GM19099 (cell line): ENCODE data around the gene SIT1.

ENCODE experiments used
- POLR2A ChIP-seq: IDR thresholded peaks from 3 replicates; pipeline ENCODE4 v1.6.1; 2011; ENCODE audit warnings: low read depth; ENCODE audit not compliant: insufficient read length; ENCODE audit errors: extremely low read depth

Gene SIT1

DNA sequence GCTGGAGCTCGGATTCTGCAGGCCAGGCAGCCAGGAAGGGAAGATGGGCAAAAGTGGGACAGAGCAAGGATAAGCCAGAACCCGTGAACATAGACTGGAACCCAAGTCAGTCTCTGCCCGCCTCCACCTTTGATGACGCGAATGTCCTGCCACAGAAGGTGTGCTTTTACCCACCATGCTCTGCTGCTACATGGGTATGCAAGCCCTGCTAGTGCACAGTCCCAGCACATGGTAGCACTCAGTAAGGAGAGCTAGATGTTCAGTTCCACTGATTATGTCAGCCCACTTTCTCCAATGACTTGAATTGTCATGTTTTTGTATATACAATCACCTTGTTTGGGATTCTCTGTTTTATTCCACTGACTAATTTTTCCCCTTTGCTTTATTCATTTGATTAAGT is 21.1 kb downstream of the SIT1 start:
- TF ChIP-seq POLR2A = no peak

DNA sequence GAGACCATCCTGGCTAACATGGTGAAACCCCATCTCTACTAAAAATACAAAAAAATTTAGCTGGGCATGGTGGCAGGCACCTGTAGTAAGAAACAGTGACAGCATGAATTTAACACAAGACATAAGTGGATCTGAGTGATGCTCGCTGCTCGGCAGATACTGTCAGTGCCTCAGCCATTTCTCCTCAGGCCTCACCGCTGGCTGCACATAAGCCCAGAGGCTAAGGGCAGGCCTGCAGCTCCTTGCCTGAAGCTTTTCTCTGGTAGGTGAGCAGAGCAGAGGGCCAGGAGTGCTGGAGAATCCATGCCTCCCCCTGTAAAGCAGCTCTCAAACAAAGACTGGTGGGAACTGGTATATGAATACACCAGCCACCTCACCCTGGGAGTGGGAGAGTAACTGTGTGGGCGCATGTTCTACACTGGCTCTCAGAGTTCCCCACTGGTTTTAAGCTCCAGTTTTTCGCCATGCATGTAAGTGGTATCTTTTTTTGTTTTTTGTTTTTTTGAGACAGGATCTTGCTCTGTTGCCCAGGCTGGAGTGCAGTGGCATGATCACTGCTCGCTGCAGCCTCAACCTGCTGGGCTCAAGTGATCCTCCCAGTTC is 22.2 kb downstream of the SIT1 start:
- TF ChIP-seq POLR2A = no peak

DNA sequence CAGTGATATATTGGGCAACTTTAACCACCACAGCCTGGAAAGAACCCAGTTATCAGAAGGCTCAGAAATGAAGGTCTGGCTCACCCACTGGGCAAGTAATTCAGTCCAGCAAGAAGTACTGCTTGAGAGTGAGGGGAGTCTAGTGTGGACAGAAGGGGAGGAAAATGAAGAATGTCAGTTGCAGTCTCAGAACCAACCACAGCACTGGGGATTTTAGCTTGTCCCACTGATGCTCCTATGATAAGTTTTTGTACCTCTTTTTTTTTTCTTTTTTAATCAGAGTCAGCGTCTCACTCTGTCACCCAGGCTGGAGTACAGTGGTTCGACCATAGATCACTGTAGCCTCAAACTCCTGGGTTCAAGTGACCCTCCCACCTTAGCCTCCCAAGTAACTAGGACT is 23.2 kb downstream of the SIT1 start:
- TF ChIP-seq POLR2A = no peak

DNA sequence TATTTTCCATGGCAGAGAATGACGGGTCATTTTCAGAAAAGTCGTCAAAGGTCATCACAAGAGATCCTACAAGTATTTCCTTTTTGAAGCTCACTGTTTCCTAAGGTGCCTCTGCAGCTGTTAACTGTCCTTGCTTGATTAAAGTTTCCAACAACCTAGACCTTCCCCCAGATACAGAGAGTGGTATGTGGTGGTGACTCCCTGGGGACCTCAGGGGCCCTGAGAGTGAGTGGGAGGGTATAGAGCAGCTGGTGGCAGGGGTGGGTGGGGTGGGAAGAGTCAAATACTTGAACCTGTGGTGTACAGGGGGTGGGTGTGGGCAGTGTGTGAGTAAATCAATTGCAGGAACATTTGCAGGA is 31.0 kb downstream of the SIT1 start:
- TF ChIP-seq POLR2A = no peak

DNA sequence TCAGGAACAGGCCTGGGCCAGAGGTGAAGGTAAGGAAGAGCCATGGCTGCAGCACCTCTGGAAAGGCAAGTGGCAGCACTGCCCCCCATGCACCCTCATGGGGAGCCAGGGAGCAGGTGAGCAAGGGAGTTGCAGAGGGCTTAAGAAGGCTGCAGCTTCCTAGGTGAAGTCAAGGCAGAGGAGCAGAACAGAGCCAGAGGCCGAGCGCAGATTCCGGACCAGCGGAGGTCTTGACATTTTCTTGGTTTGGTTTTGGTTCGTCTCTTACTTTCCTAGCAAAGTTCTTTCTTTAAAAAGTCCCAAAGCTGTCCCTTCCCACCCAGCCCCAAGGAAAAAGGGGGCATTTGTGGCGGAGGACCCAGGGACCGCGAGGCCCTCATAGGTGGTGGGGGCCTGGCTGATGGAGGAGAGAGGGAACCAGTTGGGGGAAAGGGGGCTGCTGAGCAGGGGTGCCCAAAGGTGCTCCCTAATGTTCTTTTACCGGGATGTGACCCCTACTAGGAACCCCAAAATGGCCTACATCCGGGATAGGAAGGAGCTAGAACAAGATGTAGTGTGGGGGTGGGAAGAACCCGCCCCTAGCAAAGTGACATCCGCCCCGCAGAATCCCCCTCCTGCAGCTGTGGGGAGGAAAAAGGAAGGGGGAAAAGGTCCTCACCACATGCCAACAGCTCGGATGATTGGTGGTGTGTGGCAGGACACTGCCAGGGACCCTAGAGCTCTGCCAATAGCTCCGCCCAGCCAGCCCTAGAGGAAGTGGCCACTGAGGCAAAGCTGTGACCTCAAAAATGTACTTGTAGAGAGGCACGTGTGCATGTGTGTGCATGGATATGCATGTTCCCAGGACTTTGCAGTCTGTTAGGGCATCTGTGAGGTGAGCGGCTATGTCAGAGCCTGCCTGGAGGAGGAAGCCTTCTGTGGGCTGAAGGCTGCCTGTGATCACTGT is 31.6 kb downstream of the SIT1 start:
- peak; percentile 59 for TF ChIP-seq POLR2A

DNA sequence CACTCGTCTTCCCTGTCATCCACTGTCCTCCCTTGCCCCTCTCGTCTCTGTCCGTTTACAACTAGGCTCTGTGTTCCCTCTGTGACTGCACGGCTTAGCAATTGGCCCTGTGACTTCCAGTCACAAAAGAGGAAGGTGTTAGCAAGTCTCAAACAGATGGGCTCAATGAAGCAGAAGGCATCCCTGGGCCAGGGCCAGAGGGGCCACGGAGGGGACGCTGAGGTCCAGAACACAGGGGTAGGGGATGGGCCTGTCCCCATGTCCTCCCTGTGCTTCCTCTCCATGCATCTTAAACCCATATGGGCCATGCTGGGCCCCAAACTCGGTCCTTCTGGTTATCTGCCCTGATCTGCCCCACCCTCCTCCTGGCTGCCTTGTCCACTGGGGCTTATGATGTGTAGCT is 32.4 kb downstream of the SIT1 start, which contains the start of gene CD72:
Gene CD72 (minus strand): TSS at position 89 of the 403 bp plus-strand sequence. CDS start 110 bp downstream, outside the sequence.
- TF ChIP-seq POLR2A = peak; percentile 49

DNA sequence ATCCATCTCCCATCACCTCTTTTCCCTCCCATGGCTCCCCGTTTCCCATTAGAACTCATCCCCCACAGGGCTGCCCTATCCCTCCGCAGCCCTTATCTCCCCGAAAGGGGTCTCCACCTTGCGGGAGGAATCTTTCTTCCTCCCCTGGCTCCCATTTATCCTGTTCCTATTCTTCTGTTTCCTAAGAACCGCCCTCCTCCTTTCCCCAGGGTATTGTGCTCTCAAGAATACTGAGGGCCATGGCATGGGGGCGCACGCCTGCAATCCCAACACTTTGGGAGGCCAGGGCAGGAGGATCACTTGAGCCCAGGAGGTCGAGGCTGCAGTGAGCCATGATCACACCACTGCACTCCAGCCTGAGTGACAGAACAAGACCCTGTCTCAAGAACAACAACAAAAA is 33.2 kb downstream of the SIT1 start:
- TF ChIP-seq POLR2A = no peak

DNA sequence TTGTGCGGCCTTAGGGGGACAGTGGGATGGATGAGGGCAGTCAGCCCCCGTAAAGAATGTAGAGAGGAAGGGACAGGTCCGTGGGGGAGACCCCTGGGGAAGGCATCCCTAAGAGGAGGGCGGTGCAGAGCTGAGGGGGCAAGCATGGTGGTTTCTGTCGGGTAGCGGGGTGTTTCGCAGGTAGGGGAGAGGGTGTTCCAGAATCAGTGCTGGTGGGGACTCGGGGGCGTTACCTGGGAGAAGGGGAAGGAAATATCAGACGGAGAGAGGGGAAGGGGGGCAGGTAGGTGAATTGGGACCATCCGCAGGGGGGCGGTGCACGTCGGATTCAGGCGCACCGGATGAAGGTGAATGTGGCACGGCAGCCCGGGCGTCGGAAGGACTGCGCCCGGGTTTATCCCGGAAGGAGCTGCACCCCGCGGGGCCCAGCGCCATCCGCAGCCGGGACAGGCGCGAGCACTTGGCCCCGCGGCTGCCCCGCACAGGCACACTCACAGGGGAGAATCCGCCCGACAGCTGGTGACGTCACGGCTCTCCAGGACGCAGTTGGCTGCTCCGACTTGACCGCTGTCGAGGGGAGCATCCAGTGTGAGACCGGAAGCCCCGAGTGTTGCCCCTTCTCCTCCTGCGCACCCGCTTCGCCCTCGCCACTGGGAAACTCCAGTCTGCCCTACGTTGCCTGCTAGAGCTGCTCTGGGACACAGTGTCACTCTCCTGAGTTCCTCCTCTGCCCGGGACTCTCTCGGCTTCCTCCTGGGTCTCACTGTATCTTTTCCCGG is 33.9 kb downstream of the SIT1 start:
- peak; percentile 77 for TF ChIP-seq POLR2A

DNA sequence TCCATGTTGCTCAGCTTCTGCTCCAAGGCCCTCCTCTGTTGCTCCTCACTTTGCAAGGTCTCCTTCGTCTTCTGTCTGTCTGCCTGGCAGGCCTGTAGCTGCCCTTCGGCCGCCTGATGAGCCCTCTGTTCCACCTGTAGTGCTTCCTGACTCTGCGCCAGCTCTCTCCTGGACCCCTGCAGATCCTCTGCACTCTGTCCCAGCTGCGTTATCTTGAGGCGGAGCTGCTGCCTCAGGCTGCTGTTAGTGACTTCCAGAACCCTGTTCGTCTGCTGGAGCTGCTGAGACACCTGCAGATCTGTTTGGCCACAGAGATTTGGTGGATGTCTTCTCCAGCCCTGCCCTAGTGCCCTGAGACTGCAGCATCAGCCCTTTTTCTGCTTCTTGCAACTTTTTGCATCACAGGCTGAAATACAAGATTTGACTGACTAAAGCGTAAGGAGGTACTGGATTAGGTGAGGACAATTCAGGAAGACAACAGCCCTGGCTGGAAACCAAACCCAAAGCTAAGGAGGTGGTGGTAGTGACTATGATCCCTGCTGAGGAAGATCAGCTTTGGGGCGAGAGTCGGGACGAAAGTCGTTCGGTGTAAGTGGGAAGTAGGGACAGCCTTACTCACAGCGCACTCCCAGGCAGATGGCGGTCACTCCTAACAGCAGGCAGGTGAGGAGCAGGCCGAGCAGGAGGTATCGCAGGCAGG is 34.6 kb downstream of the SIT1 start:
- no peak for TF ChIP-seq POLR2A

DNA sequence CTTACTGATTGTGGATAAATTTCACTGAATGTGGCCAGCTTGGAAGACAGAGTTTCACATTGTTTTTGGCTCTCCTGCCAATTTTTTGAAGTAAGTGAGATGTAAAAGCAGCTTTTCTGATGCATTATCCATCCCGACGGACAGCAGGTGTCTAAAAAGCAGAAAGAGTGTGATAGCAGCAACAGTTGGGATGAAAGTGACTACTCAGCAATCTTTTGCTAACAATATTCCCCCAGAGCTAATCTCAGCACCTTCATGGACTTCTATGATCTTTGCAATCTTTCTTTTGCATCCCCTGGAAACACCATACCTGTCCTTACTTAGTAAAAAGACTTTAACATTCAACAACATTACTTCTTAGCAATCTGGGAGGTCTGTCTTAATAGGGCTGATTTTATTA is 37.9 kb downstream of the SIT1 start:
- no peak for TF ChIP-seq POLR2A

DNA sequence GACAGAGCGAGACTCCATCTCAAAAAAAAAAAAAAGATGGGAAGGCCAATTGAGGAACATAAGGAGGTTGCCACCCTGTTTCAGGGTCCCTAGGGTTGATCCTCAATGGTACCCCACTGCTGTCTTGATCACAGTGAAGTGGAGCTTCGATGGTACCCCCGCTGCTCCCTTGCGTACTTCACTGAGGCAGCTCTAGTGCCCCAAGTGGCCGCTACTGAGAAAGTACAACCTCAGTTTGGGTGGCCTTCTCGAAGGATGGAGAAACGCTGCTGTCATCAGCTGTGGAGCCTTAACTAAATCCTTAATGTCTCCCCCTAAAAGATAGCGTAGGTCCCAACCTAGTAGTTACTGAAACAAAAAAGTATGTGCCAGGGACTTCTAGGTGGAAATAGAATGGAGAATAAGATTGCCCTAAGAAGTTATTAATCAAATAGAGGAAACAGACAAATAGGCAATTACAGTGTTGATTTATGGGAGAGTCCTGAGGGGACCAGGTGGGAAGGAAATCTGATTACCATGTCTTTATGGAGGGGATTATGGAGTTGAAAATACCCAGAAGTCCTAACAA is 39.4 kb downstream of the SIT1 start:
- no peak for TF ChIP-seq POLR2A

DNA sequence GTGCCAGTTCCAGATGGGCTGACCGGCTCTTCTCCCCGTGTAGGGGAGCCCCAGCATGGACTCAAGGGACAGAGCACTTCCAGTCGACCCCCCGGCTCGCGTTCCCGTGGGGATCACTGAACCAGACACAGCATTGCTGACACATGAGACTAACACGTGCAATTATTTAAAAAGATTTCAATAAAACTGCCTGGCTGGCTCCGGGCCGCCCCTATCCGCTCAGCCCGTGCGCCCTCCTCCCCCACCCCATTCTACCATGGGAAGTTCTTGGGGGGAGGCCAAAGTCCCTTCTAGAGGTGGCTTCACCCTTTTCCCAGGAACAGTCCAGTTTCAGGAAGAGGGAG is 40.9 kb downstream of the SIT1 start:
- TF ChIP-seq POLR2A = no peak

DNA sequence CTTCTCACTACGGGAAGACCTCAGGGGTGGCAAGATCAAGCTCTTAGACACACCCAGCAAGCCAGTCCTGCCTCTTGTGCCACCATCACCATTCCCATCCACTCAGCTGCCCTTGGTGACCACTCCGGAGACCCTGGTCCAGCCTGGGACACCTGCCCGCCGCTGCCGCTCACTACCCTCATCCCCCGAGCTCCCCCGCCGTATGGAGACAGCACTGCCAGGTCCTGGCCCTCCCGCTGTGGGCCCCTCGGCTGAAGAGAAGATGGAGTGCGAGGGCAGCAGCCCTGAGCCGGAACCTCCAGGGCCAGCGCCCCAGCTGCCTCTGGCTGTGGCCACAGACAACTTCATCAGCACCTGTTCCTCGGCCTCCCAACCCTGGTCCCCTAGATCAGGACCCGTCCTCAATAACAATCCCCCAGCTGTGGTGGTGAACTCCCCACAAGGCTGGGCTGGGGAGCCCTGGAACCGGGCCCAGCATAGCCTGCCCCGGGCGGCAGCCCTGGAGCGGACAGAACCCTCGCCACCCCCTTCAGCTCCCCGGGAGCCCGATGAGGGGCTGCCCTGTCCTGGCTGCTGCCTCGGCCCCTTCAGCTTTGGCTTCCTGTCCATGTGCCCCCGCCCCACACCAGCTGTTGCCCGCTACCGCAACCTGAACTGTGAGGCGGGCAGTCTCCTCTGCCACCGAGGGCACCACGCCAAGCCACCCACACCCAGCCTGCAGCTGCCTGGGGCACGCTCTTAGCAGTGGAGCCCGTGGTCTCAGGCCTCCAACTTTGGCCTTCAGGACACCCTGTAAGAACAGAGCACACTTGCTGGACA is 41.5 kb downstream of the SIT1 start:
- TF ChIP-seq POLR2A = no peak

DNA sequence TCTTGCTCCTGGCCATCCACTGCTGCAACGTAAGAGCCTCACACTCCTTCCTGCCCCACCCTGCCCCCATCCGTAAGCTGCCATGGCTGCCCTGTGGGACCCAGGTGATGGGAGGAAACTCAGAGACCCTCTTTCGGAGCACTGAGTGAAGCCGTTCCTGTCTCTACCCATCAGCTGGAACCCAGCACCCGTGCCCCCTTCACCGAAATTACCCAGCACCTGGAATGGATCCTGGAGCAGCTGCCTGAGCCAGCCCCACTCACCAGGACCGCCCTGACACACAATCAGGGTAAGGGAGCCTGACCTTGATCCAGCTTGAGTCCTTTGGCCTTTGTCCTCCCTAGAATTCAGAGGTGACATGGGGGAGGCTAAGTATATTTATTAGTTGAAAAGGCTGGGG is 42.5 kb downstream of the SIT1 start:
- TF ChIP-seq POLR2A = no peak

DNA sequence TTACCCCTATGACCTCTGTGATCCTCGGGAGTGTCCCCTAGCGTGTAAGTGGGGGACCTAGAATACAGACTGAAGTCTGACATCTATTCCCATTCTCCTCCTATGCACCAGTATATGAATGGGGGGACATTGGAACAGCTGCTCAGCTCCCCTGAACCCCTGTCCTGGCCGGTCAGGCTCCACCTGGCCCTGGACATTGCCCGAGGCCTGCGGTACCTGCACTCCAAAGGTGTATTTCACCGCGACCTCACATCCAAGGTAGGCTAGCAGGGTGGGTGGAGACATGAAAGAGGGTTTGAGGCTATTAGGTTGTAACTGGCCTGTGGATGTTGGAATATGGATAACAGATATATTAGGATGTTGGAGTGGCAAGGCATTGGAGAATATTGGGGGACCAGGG is 44.0 kb downstream of the SIT1 start:
- no peak for TF ChIP-seq POLR2A

DNA sequence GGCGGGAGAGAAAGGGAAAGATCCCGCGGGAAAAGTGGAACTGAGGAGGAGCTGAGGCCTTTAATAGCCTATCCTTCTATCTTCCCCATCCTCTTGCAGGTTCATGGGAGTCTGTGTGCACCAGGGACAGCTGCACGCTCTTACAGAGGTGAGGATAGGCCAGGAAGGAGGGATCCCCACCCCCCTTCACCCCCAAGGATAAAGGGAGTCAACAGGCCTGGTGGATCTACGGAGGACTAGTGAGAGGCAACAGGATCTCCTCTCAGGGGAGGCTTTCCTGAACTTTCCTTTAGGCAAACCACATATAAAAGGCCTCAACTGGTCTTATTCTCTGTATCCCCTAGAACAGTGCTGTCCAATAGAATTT is 44.6 kb downstream of the SIT1 start:
- TF ChIP-seq POLR2A = no peak
